ENCODE data around the gene PHLPP2. TPM values are rescaled to one million over a fixed set of nuclear protein-coding genes. Genes with fewer than 3 reads are reported as not detected.

PHLPP2 gene
- total RNA-seq, 4 donors from 2014 or later, result 18.2 to 170 (median 116) TPM

DNA sequence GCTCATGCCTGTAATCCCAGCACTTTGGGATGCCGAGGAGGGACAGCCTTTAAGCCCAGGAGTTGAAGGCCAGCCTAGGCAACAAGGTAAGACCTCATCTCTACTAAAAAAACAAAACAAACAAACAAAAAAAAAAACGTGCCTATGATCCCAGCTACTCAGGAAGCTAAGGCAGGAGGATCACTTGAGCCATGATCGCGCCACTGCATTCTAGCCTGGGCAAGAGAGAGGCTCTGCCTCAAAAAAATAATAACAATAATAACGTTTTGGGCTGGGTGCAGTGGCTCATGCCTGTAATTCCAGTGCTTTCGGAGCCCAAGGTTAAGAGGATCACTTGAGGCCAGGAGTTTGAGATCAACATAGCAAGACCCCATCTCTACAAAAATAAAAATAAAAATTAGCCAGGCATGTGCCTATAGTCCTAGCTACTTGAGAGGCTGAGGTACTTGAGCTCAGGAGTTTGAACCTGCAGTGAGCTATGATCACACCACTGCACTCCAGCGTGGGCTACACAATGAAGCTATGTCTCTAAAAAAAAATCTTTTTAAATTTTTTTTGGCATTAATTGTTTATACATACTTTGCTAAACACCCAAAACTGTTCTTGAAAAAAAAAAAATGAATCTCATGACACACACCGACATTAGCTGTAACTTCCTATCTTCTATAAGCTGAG lies 3.3 kb downstream of the PHLPP2 start:
- H3K4me1 ChIP-seq, result peaks cover 0 to 30% (median under 1%) of the 10 kb centered on the region in 4 donors
- H3K4me3 ChIP-seq, result peak overlapping the region in 1 of 4 donors; percentile 83
- no peaks in the 10 kb centered on the region for H3K9me3 ChIP-seq
- no peak for TF ChIP-seq POLR2A (IDR thresholded peaks at IDR 0.05)
- TF ChIP-seq, protein P1, sequence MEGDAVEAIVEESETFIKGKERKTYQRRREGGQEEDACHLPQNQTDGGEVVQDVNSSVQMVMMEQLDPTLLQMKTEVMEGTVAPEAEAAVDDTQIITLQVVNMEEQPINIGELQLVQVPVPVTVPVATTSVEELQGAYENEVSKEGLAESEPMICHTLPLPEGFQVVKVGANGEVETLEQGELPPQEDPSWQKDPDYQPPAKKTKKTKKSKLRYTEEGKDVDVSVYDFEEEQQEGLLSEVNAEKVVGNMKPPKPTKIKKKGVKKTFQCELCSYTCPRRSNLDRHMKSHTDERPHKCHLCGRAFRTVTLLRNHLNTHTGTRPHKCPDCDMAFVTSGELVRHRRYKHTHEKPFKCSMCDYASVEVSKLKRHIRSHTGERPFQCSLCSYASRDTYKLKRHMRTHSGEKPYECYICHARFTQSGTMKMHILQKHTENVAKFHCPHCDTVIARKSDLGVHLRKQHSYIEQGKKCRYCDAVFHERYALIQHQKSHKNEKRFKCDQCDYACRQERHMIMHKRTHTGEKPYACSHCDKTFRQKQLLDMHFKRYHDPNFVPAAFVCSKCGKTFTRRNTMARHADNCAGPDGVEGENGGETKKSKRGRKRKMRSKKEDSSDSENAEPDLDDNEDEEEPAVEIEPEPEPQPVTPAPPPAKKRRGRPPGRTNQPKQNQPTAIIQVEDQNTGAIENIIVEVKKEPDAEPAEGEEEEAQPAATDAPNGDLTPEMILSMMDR (IDR thresholded peaks at IDR 0.05), result no peak
- H3K27ac ChIP-seq, result peak overlapping the region in 1 of 4 donors; percentile 8
- DNase-seq, result no peak
- no peaks in the 10 kb centered on the region for H3K36me3 ChIP-seq
- no peaks in the 10 kb centered on the region for H3K27me3 ChIP-seq

DNA sequence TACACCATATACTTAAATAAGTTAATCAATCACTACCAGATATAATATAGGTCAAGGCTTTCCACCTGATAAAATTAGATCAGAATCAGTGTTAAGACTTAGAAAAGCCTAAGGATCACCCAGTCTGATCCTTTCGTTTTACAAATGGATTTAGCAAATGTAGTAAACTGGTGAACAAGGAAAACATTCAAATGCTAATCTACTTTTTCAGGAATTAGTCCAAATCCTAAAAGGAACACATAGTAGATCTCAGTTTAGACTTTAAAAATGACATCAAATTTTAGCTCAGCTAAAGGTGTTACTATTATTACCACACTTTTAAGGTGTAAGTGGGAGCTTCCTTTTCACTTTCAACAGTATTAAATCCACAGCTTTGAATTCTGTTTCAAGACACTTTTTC lies 12.0 kb downstream of the PHLPP2 start:
- Histone ChIP-seq H3K36me3 (peaks cover 0 to 24% (median 0%) of the 10 kb centered on the region in 3 donors), H3K4me3 (no peak overlapping the region), H3K9me3 (no peaks in the 10 kb centered on the region), H3K27ac (peak overlapping the region in 1 of 4 donors; percentile 34), H3K27me3 (no peaks in the 10 kb centered on the region), H3K4me1 (peaks cover 0 to 25% (median 0%) of the 10 kb centered on the region in 4 donors)
- DNase-seq, result no peak
- TF ChIP-seq, protein P1 (IDR thresholded peaks at IDR 0.05), result no peak
- no peak for TF ChIP-seq POLR2A (IDR thresholded peaks at IDR 0.05)

DNA sequence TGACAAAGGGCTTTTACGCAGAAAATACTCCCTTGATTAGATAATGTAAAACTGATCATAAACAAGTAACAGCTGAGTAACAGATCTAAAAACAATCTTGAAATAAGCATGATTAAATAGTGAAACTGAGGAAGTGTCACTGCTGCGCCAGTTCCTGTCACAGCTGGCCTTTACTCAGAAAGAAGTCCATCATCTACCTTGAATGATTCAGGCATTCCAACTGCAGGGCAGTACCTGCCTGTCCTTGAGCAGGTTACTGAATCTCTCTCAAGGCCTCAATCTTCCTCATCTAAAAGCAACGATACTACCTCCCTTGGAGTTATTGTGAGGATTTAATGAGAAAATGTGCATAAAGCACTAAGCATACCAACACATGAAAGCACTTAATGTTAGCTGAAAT lies 12.7 kb downstream of the PHLPP2 start:
- TF ChIP-seq, protein P1 (IDR thresholded peaks at IDR 0.05), result no peak
- no peak for TF ChIP-seq POLR2A (IDR thresholded peaks at IDR 0.05)
- peak in 1 of 3 donors; percentile 52 for DNase-seq
- no peaks in the 10 kb centered on the region for H3K9me3 ChIP-seq

DNA sequence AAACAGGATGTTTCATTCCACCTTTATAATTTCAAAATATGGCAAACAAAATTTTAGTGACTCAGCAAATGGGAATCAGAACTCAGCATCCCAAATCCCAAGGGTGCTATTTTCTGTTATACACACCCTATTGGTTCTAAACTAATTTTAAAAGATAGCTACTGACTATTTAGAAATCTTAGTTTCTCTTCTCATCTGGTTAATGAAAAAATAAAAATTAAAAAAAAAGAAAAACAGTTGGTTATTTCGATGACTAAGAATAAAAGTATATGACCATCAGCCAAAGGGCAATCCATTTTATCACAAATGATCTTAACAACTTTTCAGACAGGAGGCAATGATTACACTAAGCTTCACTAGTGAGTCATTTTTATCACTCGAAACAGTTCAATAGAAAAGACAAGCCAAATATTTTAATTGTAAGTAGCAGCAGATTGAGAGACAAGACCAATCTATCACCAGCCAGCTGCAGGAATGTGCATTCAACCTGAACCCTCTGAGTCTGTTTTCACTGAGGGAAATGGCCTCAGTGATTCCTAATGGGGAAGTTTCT lies 15.2 kb downstream of the PHLPP2 start:
- H3K4me1 ChIP-seq, result peaks cover 0 to 29% (median 0%) of the 10 kb centered on the region in 4 donors
- no peaks in the 10 kb centered on the region for H3K9me3 ChIP-seq
- H3K27ac ChIP-seq, result peak overlapping the region in 2 of 4 donors; percentile 60 to 64
- no peak overlapping the region for H3K4me3 ChIP-seq
- no peaks in the 10 kb centered on the region for H3K27me3 ChIP-seq
- DNase-seq, result no peak
- TF ChIP-seq POLR2A (IDR thresholded peaks at IDR 0.05), result no peak
- TF ChIP-seq, protein P1 (IDR thresholded peaks at IDR 0.05), result peak in 1 of 6 experiments; percentile 8
- peaks cover 0 to 16% (median 0%) of the 10 kb centered on the region in 3 donors for H3K36me3 ChIP-seq

More for the DNA sequence above, 12.7 kb downstream of the PHLPP2 start:
- Histone ChIP-seq H3K4me3 (no peak overlapping the region), H3K27ac (peak overlapping the region in 1 of 4 donors; percentile 34), H3K4me1 (peaks cover 0 to 29% (median 0%) of the 10 kb centered on the region in 4 donors), H3K27me3 (no peaks in the 10 kb centered on the region), H3K36me3 (peaks cover 0 to 24% (median 0%) of the 10 kb centered on the region in 3 donors)

DNA sequence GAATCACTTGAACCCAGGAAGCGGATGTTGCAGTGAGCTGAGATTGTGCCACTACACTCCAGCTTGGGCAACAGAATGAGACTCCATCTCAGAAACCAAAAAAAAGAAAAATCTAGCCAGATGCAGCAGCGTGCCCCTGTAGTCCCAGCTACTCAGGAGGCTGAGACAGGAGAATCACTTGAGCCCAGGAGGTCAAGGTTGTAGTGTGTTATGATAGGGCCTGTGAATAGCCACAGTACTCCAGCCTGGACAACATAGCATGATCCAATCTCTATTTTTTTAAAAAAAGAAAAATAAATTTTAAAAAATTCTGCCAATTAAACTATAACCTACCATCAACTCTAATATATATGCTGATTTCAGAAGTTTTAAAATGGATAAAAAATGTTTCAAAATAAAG lies 15.8 kb downstream of the PHLPP2 start:
- TF ChIP-seq POLR2A (IDR thresholded peaks at IDR 0.05), result no peak
- TF ChIP-seq, protein P1 (IDR thresholded peaks at IDR 0.05), result no peak
- peaks cover 0 to 10% (median 0%) of the 10 kb centered on the region in 3 donors for H3K36me3 ChIP-seq
- H3K27me3 ChIP-seq, result no peaks in the 10 kb centered on the region
- H3K9me3 ChIP-seq, result no peaks in the 10 kb centered on the region
- H3K4me3 ChIP-seq, result no peak overlapping the region
- H3K27ac ChIP-seq, result peak overlapping the region in 3 of 4 donors; percentile 19 to 73 (median 53)
- peaks cover 0 to 29% (median 0%) of the 10 kb centered on the region in 4 donors for H3K4me1 ChIP-seq
- DNase-seq, result no peak

Data from Peyer's patch (tissue), 4 donors.